ENCODE results near the gene SMC1B.

The SMC1B gene

DNA sequence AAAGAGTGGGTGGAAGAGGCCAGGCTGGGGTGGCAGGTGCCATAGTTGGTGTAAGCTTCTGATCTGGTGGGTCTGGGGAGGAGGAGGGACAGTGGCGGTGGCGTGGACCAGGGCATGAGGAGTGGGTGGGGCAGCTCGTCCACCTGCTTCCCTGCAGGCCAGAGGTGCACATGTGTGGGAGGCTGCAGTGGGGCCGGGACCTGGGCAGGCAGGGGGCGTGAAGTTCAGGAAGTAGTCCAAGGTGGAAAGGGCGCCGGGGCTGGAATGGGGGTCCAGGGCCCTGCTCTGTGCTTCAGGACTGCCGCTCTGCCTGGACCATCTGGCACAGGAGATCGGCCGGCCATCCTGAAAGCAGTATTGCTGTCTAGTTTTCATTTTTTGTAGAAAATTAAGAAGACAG lies 16.0 kb upstream of the SMC1B start:
- TF ChIP-seq, protein P1, sequence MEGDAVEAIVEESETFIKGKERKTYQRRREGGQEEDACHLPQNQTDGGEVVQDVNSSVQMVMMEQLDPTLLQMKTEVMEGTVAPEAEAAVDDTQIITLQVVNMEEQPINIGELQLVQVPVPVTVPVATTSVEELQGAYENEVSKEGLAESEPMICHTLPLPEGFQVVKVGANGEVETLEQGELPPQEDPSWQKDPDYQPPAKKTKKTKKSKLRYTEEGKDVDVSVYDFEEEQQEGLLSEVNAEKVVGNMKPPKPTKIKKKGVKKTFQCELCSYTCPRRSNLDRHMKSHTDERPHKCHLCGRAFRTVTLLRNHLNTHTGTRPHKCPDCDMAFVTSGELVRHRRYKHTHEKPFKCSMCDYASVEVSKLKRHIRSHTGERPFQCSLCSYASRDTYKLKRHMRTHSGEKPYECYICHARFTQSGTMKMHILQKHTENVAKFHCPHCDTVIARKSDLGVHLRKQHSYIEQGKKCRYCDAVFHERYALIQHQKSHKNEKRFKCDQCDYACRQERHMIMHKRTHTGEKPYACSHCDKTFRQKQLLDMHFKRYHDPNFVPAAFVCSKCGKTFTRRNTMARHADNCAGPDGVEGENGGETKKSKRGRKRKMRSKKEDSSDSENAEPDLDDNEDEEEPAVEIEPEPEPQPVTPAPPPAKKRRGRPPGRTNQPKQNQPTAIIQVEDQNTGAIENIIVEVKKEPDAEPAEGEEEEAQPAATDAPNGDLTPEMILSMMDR (IDR thresholded peaks at IDR 0.05; ENCODE audit: extremely low read depth, missing control alignments) = no peak

DNA sequence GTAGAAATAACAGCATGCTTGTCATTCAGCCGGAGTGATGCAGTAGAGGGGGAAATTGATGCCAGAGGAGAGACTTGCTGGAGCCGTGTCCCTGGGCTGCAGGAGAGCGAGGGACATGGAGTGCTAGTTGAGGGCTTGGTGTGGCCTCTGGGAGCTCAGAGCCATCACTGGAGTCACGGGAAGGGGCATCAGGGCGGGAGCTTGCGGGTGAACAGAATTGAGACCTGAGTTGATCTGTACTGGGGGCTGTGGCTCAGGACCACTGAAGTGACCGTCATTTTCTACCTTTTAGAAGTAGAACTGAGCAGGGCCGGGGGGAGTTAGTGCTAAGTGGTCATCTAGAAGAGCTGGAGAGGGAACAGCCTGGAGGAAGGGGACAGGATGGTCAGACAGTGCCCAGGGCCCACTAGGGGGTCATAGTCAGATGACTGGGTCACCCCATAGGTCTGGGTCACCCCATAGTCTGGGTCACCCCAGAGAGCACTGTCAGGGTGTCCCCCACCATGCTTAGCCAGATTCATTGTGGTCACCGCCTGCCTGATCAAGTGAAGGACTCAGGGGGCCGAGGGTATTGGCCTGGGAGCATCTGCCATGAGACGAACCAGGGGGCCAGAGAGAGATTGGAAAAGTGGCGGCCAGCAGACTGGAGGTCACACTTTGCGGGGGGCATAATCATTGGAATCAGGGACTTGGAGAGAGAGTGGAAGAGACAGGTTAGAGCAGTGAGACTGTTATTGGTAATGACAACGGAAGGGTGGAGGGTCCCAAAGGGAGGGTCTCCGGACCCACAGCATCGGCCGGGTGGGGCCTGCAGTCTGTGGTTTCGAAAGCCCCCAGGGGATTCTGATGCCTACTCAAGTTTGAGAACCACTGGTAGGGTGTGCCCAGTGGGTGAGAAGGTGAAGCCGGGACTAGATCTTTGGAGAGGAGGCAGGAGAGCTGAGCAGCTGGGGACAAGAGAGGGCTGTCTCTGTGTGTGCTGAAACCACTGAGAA lies 15.3 kb upstream of the SMC1B start:
- DNase-seq (ENCODE audit: low spot score) = no peak
- TF ChIP-seq, protein P1 (IDR thresholded peaks at IDR 0.05; ENCODE audit: extremely low read depth, missing control alignments) = no peak

More for the DNA sequence above, 16.0 kb upstream of the SMC1B start:
- no peak for DNase-seq (ENCODE audit: low spot score)

DNA sequence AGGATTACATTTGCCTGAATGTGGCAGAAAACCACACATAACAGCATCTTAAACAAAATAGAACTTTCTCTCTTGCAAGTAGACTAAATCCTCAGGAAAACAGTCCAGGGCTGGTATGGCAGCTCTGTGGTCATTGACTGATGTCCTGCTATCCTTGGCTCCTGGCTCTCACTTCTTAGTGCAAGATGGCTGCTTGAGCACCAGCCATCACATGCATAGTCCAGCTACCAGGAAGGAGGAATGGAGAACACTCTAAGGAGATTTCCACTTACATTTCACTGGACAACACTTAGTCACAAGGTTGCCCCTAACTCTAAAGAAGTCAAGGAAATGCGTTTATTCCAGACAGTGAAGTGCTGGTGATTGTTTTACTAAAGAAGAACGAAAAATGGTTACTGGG lies 13.7 kb upstream of the SMC1B start:
- DNase-seq (ENCODE audit: low spot score) = no peak
- TF ChIP-seq, protein P1 (IDR thresholded peaks at IDR 0.05; ENCODE audit: extremely low read depth, missing control alignments) = no peak

DNA sequence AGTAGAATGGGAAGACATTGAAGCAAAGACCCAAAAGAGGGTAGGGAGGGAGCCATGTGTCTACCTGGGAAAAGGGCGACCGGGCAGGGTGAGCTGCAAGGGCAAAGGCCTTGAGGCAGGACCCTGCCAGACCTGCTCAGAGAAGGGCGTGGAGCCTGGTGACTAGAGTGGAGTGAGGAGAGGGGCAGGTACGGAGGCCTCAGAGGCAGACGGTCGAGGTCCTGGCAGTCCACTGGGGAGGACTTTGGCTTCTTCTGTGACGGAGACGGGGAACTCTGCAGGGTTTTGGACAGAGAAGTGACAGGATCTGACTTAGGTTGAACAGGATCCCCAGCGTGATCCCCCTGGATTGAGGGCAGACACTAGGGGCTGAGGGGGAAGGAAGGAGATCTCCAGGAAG lies 13.0 kb upstream of the SMC1B start:
- DNase-seq (ENCODE audit: low spot score) = no peak
- TF ChIP-seq, protein P1 (IDR thresholded peaks at IDR 0.05; ENCODE audit: extremely low read depth, missing control alignments) = no peak

DNA sequence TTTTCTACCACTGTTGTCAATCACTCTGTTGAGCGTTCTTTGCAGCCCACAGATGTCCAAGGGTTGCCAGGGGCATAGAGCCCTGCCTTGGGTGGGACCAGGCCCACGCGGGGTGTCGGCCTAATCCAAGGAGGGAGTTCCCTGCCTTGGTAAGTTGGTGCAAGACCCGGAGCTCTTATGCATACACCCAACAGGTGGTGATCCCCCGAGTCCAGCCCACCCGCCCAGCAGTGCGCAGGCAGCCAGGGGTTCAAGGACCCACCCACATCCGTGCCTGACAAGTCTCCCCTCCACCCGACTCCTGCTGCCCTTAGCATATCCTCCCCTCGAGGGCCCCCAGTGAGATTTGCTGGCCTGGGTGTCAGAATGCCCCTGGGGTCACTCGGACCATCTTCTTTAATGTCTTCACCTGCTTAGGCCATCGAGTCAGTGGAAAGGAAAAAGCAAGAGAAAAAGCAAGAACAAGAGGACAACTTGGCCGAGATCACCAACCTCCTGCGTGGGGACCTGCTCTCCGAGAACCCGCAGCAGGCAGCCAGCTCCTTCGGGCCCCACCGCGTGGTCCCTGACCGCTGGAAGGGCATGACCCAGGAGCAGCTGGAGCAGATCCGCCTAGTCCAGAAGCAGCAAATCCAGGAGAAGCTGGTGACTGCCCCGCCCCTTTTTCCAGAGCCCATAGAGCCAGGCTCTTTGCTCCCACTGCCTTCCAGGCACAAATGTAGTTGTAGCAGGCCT lies 12.3 kb upstream of the SMC1B start:
- TF ChIP-seq, protein P1 (IDR thresholded peaks at IDR 0.05; ENCODE audit: extremely low read depth, missing control alignments) = no peak
- DNase-seq (ENCODE audit: low spot score) = no peak

DNA sequence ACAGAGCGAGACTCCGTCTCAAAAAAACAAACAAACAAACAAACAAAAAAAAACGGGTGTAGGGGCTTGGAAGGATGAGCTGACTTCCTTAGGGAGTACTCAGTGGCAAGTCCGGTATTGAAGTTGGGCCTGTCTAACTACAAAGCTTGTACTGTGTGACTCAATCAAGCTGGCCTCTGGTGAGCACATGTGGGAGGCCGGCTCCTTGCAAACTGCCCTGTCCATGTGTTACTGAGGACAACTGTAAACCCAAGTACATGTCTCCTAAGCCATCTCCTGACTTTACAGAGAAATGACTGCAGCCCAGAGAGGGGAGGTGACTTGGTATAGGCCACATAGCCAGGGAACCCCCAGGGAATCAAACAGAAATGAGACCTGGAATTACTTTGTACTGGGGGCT lies 11.7 kb upstream of the SMC1B start:
- DNase-seq (ENCODE audit: low spot score) = no peak
- TF ChIP-seq, protein P1 (IDR thresholded peaks at IDR 0.05; ENCODE audit: extremely low read depth, missing control alignments) = no peak

DNA sequence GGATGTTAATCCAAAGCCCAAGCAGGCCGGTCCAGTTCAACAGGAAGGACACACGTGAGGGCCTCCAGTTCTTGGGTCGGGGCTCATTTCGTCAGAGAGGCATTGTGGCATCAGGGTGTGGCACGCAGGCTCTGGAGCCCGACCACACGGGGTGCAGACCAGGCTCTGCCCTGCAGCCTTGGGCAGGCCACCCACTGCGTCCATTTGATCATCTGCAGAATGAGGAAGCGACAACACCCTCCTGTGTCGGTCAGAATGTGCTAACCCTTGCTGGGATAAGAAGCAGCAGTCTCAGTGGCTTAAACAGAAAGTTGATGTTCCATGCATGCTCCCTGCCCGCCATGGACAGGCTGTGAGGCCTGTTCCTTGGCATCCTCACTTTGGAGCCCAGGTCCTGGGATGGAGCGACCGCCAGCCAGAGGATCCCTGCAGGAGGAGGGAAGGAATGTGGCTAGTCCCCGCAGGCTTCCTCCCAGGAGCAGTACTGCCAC lies 10.9 kb upstream of the SMC1B start:
- TF ChIP-seq, protein P1 (IDR thresholded peaks at IDR 0.05; ENCODE audit: extremely low read depth, missing control alignments) = no peak
- no peak for DNase-seq (ENCODE audit: low spot score)

All from GM20000 (cell line).